Measurements from ENCODE around the gene SIKE1.

- TF ChIP-seq CTCF (IDR thresholded peaks at IDR 0.05), result no peak
- TF ChIP-seq EP300 (IDR thresholded peaks at IDR 0.05), result no peak
Observed at GRCh38 chr1:114735479-114735878, 45.0 kb downstream of the SIKE1 start.
